GM21360 (cell line): ENCODE measurements around the gene ZNF697.
"Not testable (repeated sequence)": the region's sequence is repeated elsewhere in the genome, so short reads cannot be mapped to it uniquely, and the experiment has no call there.

Experiments used
- ATAC-seq: cut with Tn5 transposase; IDR thresholded peaks from one replicate; pipeline ENCODE4 v1.9.1; 2021; ENCODE audit warnings: mild to moderate bottlenecking, moderate library complexity; ENCODE audit not compliant: unreplicated experiment

Gene ZNF697

GRCh38 chr1:119603241-119603640, 44.8 kb downstream of the ZNF697 start:
- ATAC-seq: not testable (repeated sequence)

GRCh38 chr1:119602789-119603188, 45.3 kb downstream of the ZNF697 start:
- ATAC-seq: not testable (repeated sequence)

GRCh38 chr1:119602169-119602568, 45.9 kb downstream of the ZNF697 start:
- ATAC-seq: no peak

GRCh38 chr1:119600976-119601375, 47.1 kb downstream of the ZNF697 start:
- ATAC-seq: no peak

GRCh38 chr1:119600561-119600960, 47.5 kb downstream of the ZNF697 start:
- no peak for ATAC-seq

GRCh38 chr1:119595606-119596005, 52.5 kb downstream of the ZNF697 start:
- no peak for ATAC-seq

GRCh38 chr1:119595168-119595567, 52.9 kb downstream of the ZNF697 start:
- no peak for ATAC-seq

- ATAC-seq: no peak
Observed at GRCh38 chr1:119594376-119594775, 53.7 kb downstream of the ZNF697 start.

GRCh38 chr1:119593805-119594204, 54.3 kb downstream of the ZNF697 start:
- ATAC-seq: no peak

- no peak for ATAC-seq
Observed at GRCh38 chr1:119590393-119590792, 57.7 kb downstream of the ZNF697 start.

GRCh38 chr1:119588621-119589020, 59.4 kb downstream of the ZNF697 start:
- no peak for ATAC-seq

- no peak for ATAC-seq
Observed at GRCh38 chr1:119587341-119587740, 60.7 kb downstream of the ZNF697 start.

GRCh38 chr1:119585801-119586200, 62.3 kb downstream of the ZNF697 start:
- ATAC-seq: not testable (repeated sequence)

- no peak for ATAC-seq
Observed at GRCh38 chr1:119582801-119583200, 65.3 kb downstream of the ZNF697 start.

- not testable (repeated sequence) for ATAC-seq
Observed at GRCh38 chr1:119581076-119581475, 67.0 kb downstream of the ZNF697 start.

GRCh38 chr1:119573886-119574285, 74.2 kb downstream of the ZNF697 start:
- no peak for ATAC-seq

- ATAC-seq: not testable (repeated sequence)
Observed at GRCh38 chr1:119569930-119570622, 78.0 kb downstream of the ZNF697 start.
